ENCODE measurements around the gene MTRF1.

GRCh38 chr13:41220401-41220800 lies 43.0 kb downstream of the MTRF1 start:
- TF ChIP-seq EZH2phosphoT487 (IDR thresholded peaks at IDR 0.05; ENCODE audit: borderline replicate concordance): no peak
- TF ChIP-seq CTCF (conservative IDR thresholded peaks at IDR 0.05; ENCODE audit: low read length): no peak
